Caco-2 (cell line): ENCODE measurements around the gene UCP2. TPM values are rescaled to one million over a fixed set of nuclear protein-coding genes. Genes with fewer than 3 reads are reported as not detected.

Experiments used
- BruUV-seq: library from RNA; stranded (reverse); fragments of 400-500 nt; replicated peaks from 2 replicates; lab custom pipeline; 2021; lab: Mats Ljungman, UMichigan
- CTCF ChIA-PET: fragments of 300-600 bp; sonication (Branson Sonifier 250); formaldehyde crosslinking; loops from one replicate; lab custom pipeline; 2022; ENCODE audit warnings: antibody characterized with exemption; lab: Charles Lee
- POLR2A ChIA-PET: fragments of 300-600 bp; sonication (Branson Sonifier 250); formaldehyde crosslinking; loops from one replicate; lab custom pipeline; 2022; ENCODE audit warnings: antibody characterized with exemption; lab: Charles Lee
- DNase-seq, 2 experiments: peaks; one replicate each; pipeline versions ENCODE4 v3.0.0 to v3.0.0-alpha.2; 2020 to 2022
- H3K27me3 ChIP-seq: replicated peaks from 2 replicates; pipeline ENCODE4 v1.6.0; 2011; ENCODE audit warnings: low read length; ENCODE audit not compliant: control insufficient read depth, insufficient read depth
- H3K36me3 ChIP-seq: 2 replicates; pipeline ENCODE4 v1.5.1; 2011; ENCODE audit warnings: low read length; ENCODE audit not compliant: control insufficient read depth, insufficient read depth
- H3K4me1 ChIP-seq: fragments of 250-450 bp; sonication (Bioruptor Pico); 2 replicates; pipeline ENCODE4 v1.5.1; 2020; ENCODE audit warnings: mild to moderate bottlenecking
- H3K4me3 ChIP-seq: 2 replicates; pipeline ENCODE4 v1.5.1; 2011; ENCODE audit warnings: low read depth, mild to moderate bottlenecking, control low read depth, low read length
- H3K9me3 ChIP-seq: fragments of 250-450 bp; sonication (Bioruptor Pico); 2 replicates; pipeline ENCODE4 v1.5.1; 2020; ENCODE audit warnings: mild to moderate bottlenecking, moderate library complexity
- H3K27ac Mint-ChIP-seq: one replicate; pipeline ENCODE4 v1.8.0; 2022; ENCODE audit warnings: mixed read lengths; ENCODE audit not compliant: unreplicated experiment
- H3K27me3 Mint-ChIP-seq: one replicate; pipeline ENCODE4 v1.8.0; 2022; ENCODE audit warnings: mixed read lengths; ENCODE audit not compliant: insufficient read depth, unreplicated experiment
- H3K36me3 Mint-ChIP-seq: one replicate; pipeline ENCODE4 v1.8.0; 2022; ENCODE audit warnings: mild to moderate bottlenecking, mixed read lengths; ENCODE audit not compliant: insufficient read depth, unreplicated experiment
- H3K4me1 Mint-ChIP-seq: one replicate; pipeline ENCODE4 v1.8.0; 2022; ENCODE audit warnings: low read depth, mixed read lengths; ENCODE audit not compliant: unreplicated experiment
- H3K4me3 Mint-ChIP-seq: one replicate; pipeline ENCODE4 v1.8.0; 2022; ENCODE audit warnings: mild to moderate bottlenecking, moderate library complexity, mixed read lengths; ENCODE audit not compliant: unreplicated experiment
- H3K9me3 Mint-ChIP-seq: one replicate; pipeline ENCODE4 v1.8.0; 2022; ENCODE audit warnings: mixed read lengths; ENCODE audit not compliant: unreplicated experiment
- intact Hi-C: fragments of 100-400 bp; cut with micrococcal nuclease; formaldehyde crosslinking; loops from one replicate; pipeline ENCODE4 v1.10.0; 2022; ENCODE audit not compliant: unreplicated experiment
- total RNA-seq: library from RNA; stranded (reverse); gene quantifications from 2 replicates; pipeline ENCODE4 v1.2.3, GENCODE V29; 2022
- TF ChIP-seq, protein P1 (sequence below), 2 experiments: fragments of 200-600 bp in 1 of 2; IDR thresholded peaks; 1 replicate in 1 of 2; 2 replicates in 1 of 2; pipeline versions ENCODE4 v1.5.1 to v1.8.0; 2011 to 2022; ENCODE audit warnings: antibody characterized with exemption in 1 of 2, control low read depth in 1 of 2, inconsistent platforms in 1 of 2, low read depth in 1 of 2, low read length in 1 of 2, mild to moderate bottlenecking in 1 of 2, moderate library complexity in 1 of 2; ENCODE audit not compliant: insufficient read depth in 1 of 2, severe bottlenecking in 1 of 2, unreplicated experiment in 1 of 2

UCP2 gene
- total RNA-seq, 1 experiment from 2014 or later, result 144 TPM

- TF ChIP-seq, protein P1, sequence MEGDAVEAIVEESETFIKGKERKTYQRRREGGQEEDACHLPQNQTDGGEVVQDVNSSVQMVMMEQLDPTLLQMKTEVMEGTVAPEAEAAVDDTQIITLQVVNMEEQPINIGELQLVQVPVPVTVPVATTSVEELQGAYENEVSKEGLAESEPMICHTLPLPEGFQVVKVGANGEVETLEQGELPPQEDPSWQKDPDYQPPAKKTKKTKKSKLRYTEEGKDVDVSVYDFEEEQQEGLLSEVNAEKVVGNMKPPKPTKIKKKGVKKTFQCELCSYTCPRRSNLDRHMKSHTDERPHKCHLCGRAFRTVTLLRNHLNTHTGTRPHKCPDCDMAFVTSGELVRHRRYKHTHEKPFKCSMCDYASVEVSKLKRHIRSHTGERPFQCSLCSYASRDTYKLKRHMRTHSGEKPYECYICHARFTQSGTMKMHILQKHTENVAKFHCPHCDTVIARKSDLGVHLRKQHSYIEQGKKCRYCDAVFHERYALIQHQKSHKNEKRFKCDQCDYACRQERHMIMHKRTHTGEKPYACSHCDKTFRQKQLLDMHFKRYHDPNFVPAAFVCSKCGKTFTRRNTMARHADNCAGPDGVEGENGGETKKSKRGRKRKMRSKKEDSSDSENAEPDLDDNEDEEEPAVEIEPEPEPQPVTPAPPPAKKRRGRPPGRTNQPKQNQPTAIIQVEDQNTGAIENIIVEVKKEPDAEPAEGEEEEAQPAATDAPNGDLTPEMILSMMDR (IDR thresholded peaks at IDR 0.05; ENCODE audit: insufficient read depth in 1 of 2, low read depth in 1 of 2, low read length in 1 of 2, severe bottlenecking in 1 of 2, unreplicated experiment in 1 of 2), result peak in 1 of 2 experiments; percentile 18
- H3K4me1 ChIP-seq, result peaks cover 15% of the 10 kb centered on the region
- intact Hi-C loops, result loop anchor here (1.0 to 10.0 kb wide), 5 partner anchors 85 to 331 kb away; partner anchors contain the start of genes C2CD3, P4HA3 and PPME1
Observed at GRCh38 chr11:73983741-73984538, 1.3 kb upstream of the UCP2 start.

DNA sequence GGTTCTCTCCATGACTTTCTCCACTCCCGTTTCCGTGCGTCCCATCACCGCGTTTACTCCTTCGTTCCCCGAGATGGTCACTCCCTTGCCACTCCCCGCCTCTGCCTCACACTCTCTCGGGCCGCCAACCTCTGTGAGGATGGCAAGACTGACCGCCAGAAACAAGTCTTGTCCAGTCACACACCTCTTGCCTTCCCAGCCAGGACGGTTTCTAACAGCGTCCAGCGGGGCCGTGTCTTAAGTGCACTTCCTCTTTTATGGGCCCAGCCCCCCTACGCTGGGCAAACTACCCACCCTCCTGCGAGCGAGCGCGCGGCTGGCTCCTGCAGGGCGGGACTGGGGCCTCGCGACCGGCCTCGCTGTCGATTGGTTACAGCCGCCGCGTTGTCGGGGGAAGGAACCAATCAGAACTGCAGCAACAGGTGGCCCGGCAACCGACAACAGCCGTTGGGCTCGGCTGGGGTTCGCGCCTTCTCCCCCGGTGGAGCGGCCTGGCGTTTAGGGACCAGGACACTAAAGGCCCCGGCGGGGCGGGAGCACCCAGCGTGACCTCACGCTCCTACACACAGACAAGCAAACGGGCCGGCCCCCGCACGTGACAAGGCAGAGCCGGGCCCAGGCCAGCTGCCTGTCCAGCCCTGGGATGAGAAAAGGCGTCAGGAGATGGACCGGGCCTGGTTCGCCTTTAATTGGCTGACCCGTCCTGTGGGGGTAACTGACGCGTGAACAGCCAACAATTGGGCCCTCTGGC is 522 bp upstream of the UCP2 start:
- peak; percentile 100 for DNase-seq
- Mint-ChIP-seq H3K4me1 (peaks cover 7% of the 10 kb centered on the region), H3K4me3 (peak overlapping the region; percentile 91), H3K27ac (peak overlapping the region; percentile 95), H3K9me3 (no peaks in the 10 kb centered on the region), H3K36me3 (peaks cover 34% of the 10 kb centered on the region), H3K27me3 (no peaks in the 10 kb centered on the region)
- Histone ChIP-seq H3K9me3 (no peaks in the 10 kb centered on the region), H3K4me3 (peak overlapping the region; percentile 55), H3K36me3 (peaks cover 12% of the 10 kb centered on the region), H3K27me3 (no peaks in the 10 kb centered on the region), H3K4me1 (peaks cover 15% of the 10 kb centered on the region)
- TF ChIP-seq, protein P1 (IDR thresholded peaks at IDR 0.05; ENCODE audit: insufficient read depth in 1 of 2, low read depth in 1 of 2, low read length in 1 of 2, severe bottlenecking in 1 of 2, unreplicated experiment in 1 of 2), result no peak
- ChIA-PET POLR2A (interaction anchor here (0.5 to 3.4 kb wide), 21 partner anchors 9 to 467 kb away, joined by 3 to 42 read pairs (median 4); partner anchors contain the start of genes C2CD3 and PPME1), CTCF (interaction anchor here (0.6 to 1.6 kb wide), 5 partner anchors 10 to 188 kb away, joined by 3 to 13 read pairs (median 3); partner anchors contain the start of genes C2CD3 and PPME1)
- BruUV-seq, result no TSS peak
- intact Hi-C loops, result loop anchor here (1.0 to 10.0 kb wide), 6 partner anchors 19 to 332 kb away; partner anchors contain the start of genes C2CD3, P4HA3 and PPME1

More at GRCh38 chr11:73983741-73984538, 1.3 kb upstream of the UCP2 start:
- Mint-ChIP-seq H3K27ac (peak overlapping the region; percentile 95), H3K4me1 (peaks cover 7% of the 10 kb centered on the region), H3K36me3 (peaks cover 32% of the 10 kb centered on the region), H3K4me3 (peak overlapping the region; percentile 91), H3K27me3 (no peaks in the 10 kb centered on the region), H3K9me3 (no peaks in the 10 kb centered on the region)
- Histone ChIP-seq H3K27me3 (no peaks in the 10 kb centered on the region), H3K4me3 (peak overlapping the region; percentile 55), H3K9me3 (no peaks in the 10 kb centered on the region), H3K36me3 (peaks cover 9% of the 10 kb centered on the region)
- ChIA-PET POLR2A (interaction anchor here (0.6 to 3.4 kb wide), 8 partner anchors 10 to 187 kb away, joined by 3 to 42 read pairs (median 6); partner anchors contain the start of genes C2CD3 and PPME1), CTCF (interaction anchor here (0.6 to 0.9 kb wide), 2 partner anchors 17 to 139 kb away, joined by 3 read pairs; no protein-coding TSS in a partner anchor)
- TSS peak; percentile 89 for BruUV-seq
- DNase-seq, result peak; percentile 48 to 59
